GM23248 (cell line): ENCODE results near the gene LACTBL1. TPM values are rescaled to one million over a fixed set of nuclear protein-coding genes. Genes with fewer than 3 reads are reported as not detected.
"Not testable (repeated sequence)": the region's sequence is repeated elsewhere in the genome, so short reads cannot be mapped to it uniquely, and the experiment has no call there.

Experiments used
- DNase-seq: peaks from one replicate; pipeline ENCODE4 v3.0.0-alpha.2; 2015
- H2AFZ ChIP-seq: fragments of 200-600 bp; sonication (generic); 2 replicates; pipeline ENCODE4 v1.6.1; 2016; ENCODE audit warnings: antibody characterized with exemption
- H3F3A ChIP-seq: fragments of 200-600 bp; sonication (generic); 2 replicates; pipeline ENCODE4 v1.6.1; 2016; ENCODE audit warnings: mild to moderate bottlenecking, antibody characterized with exemption, mixed run types; ENCODE audit not compliant: insufficient read depth
- H3K27ac ChIP-seq: fragments of 200-600 bp; sonication (generic); 2 replicates; pipeline ENCODE4 v1.5.1; 2016; ENCODE audit warnings: mild to moderate bottlenecking
- H3K27me3 ChIP-seq: fragments of 200-600 bp; sonication (generic); replicated peaks from 2 replicates; pipeline ENCODE4 v1.6.1; 2016; ENCODE audit warnings: mild to moderate bottlenecking; ENCODE audit not compliant: insufficient read depth
- H3K36me3 ChIP-seq: fragments of 200-600 bp; sonication (generic); 2 replicates; pipeline ENCODE4 v1.6.1; 2016; ENCODE audit warnings: low read depth, mild to moderate bottlenecking
- H3K4me1 ChIP-seq: fragments of 200-600 bp; sonication (generic); 2 replicates; pipeline ENCODE4 v1.6.1; 2016; ENCODE audit warnings: mild to moderate bottlenecking; ENCODE audit not compliant: insufficient read depth
- H3K4me2 ChIP-seq: fragments of 200-600 bp; sonication (generic); one replicate; pipeline ENCODE4 v1.6.1; 2016; ENCODE audit warnings: mild to moderate bottlenecking; ENCODE audit not compliant: unreplicated experiment
- H3K4me3 ChIP-seq: fragments of 200-600 bp; sonication (generic); 2 replicates; pipeline ENCODE4 v1.5.1; 2016; ENCODE audit warnings: mild to moderate bottlenecking
- H3K79me2 ChIP-seq: fragments of 200-600 bp; sonication (generic); 2 replicates; pipeline ENCODE4 v1.6.1; 2016; ENCODE audit warnings: mild to moderate bottlenecking; ENCODE audit not compliant: insufficient read depth
- H3K9ac ChIP-seq: fragments of 200-600 bp; sonication (generic); 2 replicates; pipeline ENCODE4 v1.6.1; 2016; ENCODE audit warnings: mild to moderate bottlenecking
- H3K9me2 ChIP-seq: fragments of 200-600 bp; sonication (generic); 2 replicates; pipeline ENCODE4 v1.6.1; 2016; ENCODE audit warnings: mixed run types, mild to moderate bottlenecking, moderate library complexity; ENCODE audit not compliant: insufficient read depth
- H3K9me3 ChIP-seq: fragments of 200-600 bp; sonication (generic); one replicate; pipeline ENCODE4 v1.6.1; 2017; ENCODE audit warnings: low read depth
- H4K20me1 ChIP-seq: fragments of 200-600 bp; sonication (generic); 2 replicates; pipeline ENCODE4 v1.6.0; 2016; ENCODE audit not compliant: insufficient read depth
- EZH2 ChIP-seq: fragments of 200-600 bp; sonication (generic); IDR thresholded peaks from 2 replicates; pipeline ENCODE4 v1.6.1; 2018; ENCODE audit warnings: antibody characterized with exemption, mild to moderate bottlenecking; ENCODE audit not compliant: insufficient read depth, poor library complexity, severe bottlenecking
- EZH2phosphoT487 ChIP-seq: fragments of 200-600 bp; sonication (generic); IDR thresholded peaks from 2 replicates; pipeline ENCODE4 v1.6.1; 2018; ENCODE audit warnings: antibody characterized with exemption, moderate library complexity, mild to moderate bottlenecking, low read depth; ENCODE audit not compliant: insufficient read depth
- WGBS, 2 experiments: methylation state at CpG; one replicate each; pipeline ENCODE4 v1.1.6; 2015 to 2017; ENCODE audit warnings: low lambda C conversion rate in 2 of 2, low coverage in 1 of 2; ENCODE audit errors: missing lambda C conversion rate in 2 of 2; 5-methylcytosine and 5-hydroxymethylcytosine counted together
- in situ Hi-C: fragments of 300-500 bp; cut with MboI; formaldehyde crosslinking; loops from 2 replicates; pipeline ENCODE4 v1.15.0; 2020
- polyA plus RNA-seq: library from polyadenylated mRNA; unstranded; fragments of >200 nt; fragmentation: Nextera tagmentation; extraction: Ambion mirVana; gene quantifications from 2 replicates; pipeline ENCODE4 v1.2.1, GENCODE V29; 2016
- total RNA-seq: library from RNA; depleted of rRNA; stranded (reverse); fragments of >200 nt; shearing (Covaris generic); gene quantifications from 2 replicates; pipeline ENCODE4 v1.2.3, GENCODE V29; 2014

LACTBL1 gene
- total and polyA plus RNA-seq, 2 experiments from 2014 or later, result not detected

- Histone ChIP-seq H3K79me2 (no peaks in the 10 kb centered on the region), H3K4me1 (no peaks in the 10 kb centered on the region), H3K36me3 (no peaks in the 10 kb centered on the region), H3K27me3 (no peaks in the 10 kb centered on the region; the same call in 1 of the 2 replicates), H4K20me1 (no peaks in the 10 kb centered on the region), H3K9me3 (no peaks in the 10 kb centered on the region), H3F3A (no peaks in the 10 kb centered on the region; the same call in 1 of the 2 replicates), H3K27ac (no peak overlapping the region), H3K4me3 (no peak overlapping the region), H2AFZ (no peak overlapping the region), H3K9me2 (no peaks in the 10 kb centered on the region), H3K4me2 (no peak overlapping the region), H3K9ac (no peak overlapping the region)
- in situ Hi-C loops, result no loop called here
- WGBS, 2 experiments, result 79 to 81% methylated on average over 2 of the region's 2 CpGs
- TF ChIP-seq EZH2phosphoT487 (no peak), EZH2 (no peak)
- DNase-seq, result no peak
Observed at GRCh38 chr1:23008901-23009300, 36.2 kb upstream of the LACTBL1 start.

- TF ChIP-seq EZH2, result no peak
- TF ChIP-seq EZH2phosphoT487, result no peak
- no peak overlapping the region for H3K4me3 ChIP-seq
- no peak for DNase-seq
- no peaks in the 10 kb centered on the region for H3K4me1 ChIP-seq
- in situ Hi-C loops, result no loop called here
- no peaks in the 10 kb centered on the region for H3K9me3 ChIP-seq
- no peaks in the 10 kb centered on the region for H4K20me1 ChIP-seq
- H3K79me2 ChIP-seq, result no peaks in the 10 kb centered on the region
- no peak overlapping the region for H3K27ac ChIP-seq
- no peak overlapping the region for H2AFZ ChIP-seq
- no peaks in the 10 kb centered on the region; the same call in 1 of the 2 replicates for H3F3A ChIP-seq
- H3K9ac ChIP-seq, result no peak overlapping the region
- no peaks in the 10 kb centered on the region for H3K36me3 ChIP-seq
- 79 to 84% methylated on average over 4 of the region's 4 CpGs for WGBS, 2 experiments
- no peaks in the 10 kb centered on the region for H3K9me2 ChIP-seq
- H3K27me3 ChIP-seq, result no peaks in the 10 kb centered on the region; the same call in 1 of the 2 replicates
- H3K4me2 ChIP-seq, result no peak overlapping the region
Observed at GRCh38 chr1:23007106-23007505, 34.4 kb upstream of the LACTBL1 start.

GRCh38 chr1:23004769-23005168, 32.1 kb upstream of the LACTBL1 start:
- H3K4me3 ChIP-seq, H3K79me2 ChIP-seq, H3K4me1 ChIP-seq, H3K36me3 ChIP-seq, H3K9me2 ChIP-seq, H3K27ac ChIP-seq, H4K20me1 ChIP-seq, H3K9me3 ChIP-seq, H3K27me3 ChIP-seq, H3K4me2 ChIP-seq, in situ Hi-C loops, H3F3A ChIP-seq, DNase-seq, H3K9ac ChIP-seq, H2AFZ ChIP-seq: not testable (repeated sequence)
- WGBS, 2 experiments, result 78 to 84% methylated on average over 3 of the region's 3 CpGs

GRCh38 chr1:23004112-23004511, 31.4 kb upstream of the LACTBL1 start:
- no peaks in the 10 kb centered on the region for H4K20me1 ChIP-seq
- no peak overlapping the region for H3K27ac ChIP-seq
- no peak for DNase-seq
- WGBS, 2 experiments, result 62 to 76% methylated on average over 3 of the region's 3 CpGs
- H3F3A ChIP-seq, result no peaks in the 10 kb centered on the region
- H3K79me2 ChIP-seq, result no peaks in the 10 kb centered on the region
- no peak overlapping the region for H3K4me2 ChIP-seq
- H3K4me3 ChIP-seq, result no peak overlapping the region
- no peaks in the 10 kb centered on the region for H3K4me1 ChIP-seq
- no peak overlapping the region for H2AFZ ChIP-seq
- TF ChIP-seq EZH2 (no peak), EZH2phosphoT487 (no peak)
- no peaks in the 10 kb centered on the region for H3K9me2 ChIP-seq
- in situ Hi-C loops, result no loop called here
- no peaks in the 10 kb centered on the region; the same call in 1 of the 2 replicates for H3K27me3 ChIP-seq
- H3K9me3 ChIP-seq, result no peaks in the 10 kb centered on the region
- no peak overlapping the region for H3K9ac ChIP-seq
- no peaks in the 10 kb centered on the region for H3K36me3 ChIP-seq

DNA sequence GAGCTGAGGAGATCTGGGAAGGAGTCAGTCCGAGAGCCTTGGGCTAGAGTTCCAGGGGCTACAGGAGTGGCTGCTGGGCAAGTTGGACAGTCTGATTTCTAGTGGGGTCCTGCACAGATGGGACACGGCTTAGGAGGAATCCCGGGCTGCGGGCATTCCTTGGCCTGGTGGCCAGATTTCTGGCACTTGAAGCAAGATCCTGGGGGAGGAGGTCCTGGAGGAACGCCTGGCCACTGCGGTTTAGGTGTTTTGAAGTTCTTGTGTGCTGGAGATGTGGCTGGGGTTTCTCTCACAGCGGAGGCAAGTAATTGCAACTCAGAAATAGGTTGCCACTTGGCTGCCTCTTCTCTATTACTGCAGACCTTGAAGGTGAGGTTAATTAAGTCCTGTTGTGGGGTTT, 29.6 kb upstream of the LACTBL1 start:
- H3K36me3 ChIP-seq, H3K4me3 ChIP-seq, H3K27me3 ChIP-seq, in situ Hi-C loops, H3K4me1 ChIP-seq, H3K9ac ChIP-seq, H4K20me1 ChIP-seq, H3K4me2 ChIP-seq, H3K79me2 ChIP-seq, H3F3A ChIP-seq, H3K9me3 ChIP-seq, H2AFZ ChIP-seq, H3K27ac ChIP-seq, H3K9me2 ChIP-seq, DNase-seq: not testable (repeated sequence)
- 67 to 71% methylated on average over 7 of the region's 7 CpGs for WGBS, 2 experiments

- H4K20me1 ChIP-seq, H3F3A ChIP-seq, H3K4me1 ChIP-seq, H3K36me3 ChIP-seq, H3K4me2 ChIP-seq, H3K9ac ChIP-seq, H2AFZ ChIP-seq, H3K9me2 ChIP-seq, in situ Hi-C loops, H3K27ac ChIP-seq, H3K9me3 ChIP-seq, H3K27me3 ChIP-seq, H3K79me2 ChIP-seq, H3K4me3 ChIP-seq, DNase-seq: not testable (repeated sequence)
- 40 to 49% methylated on average over 3 of the region's 3 CpGs for WGBS, 2 experiments
Observed at GRCh38 chr1:23000133-23000532, 27.5 kb upstream of the LACTBL1 start.

GRCh38 chr1:22997528-22997927, 24.9 kb upstream of the LACTBL1 start:
- H3F3A ChIP-seq, H3K27ac ChIP-seq, H3K4me3 ChIP-seq, DNase-seq, in situ Hi-C loops, H3K36me3 ChIP-seq, H3K79me2 ChIP-seq, H3K9me2 ChIP-seq, H4K20me1 ChIP-seq, H3K9ac ChIP-seq, H3K4me1 ChIP-seq, H3K4me2 ChIP-seq, H3K27me3 ChIP-seq, H3K9me3 ChIP-seq, H2AFZ ChIP-seq: not testable (repeated sequence)
- 49 to 61% methylated on average over 3 to 5 of the region's 5 CpGs for WGBS, 2 experiments
